GM13977 (cell line): ENCODE results near the gene MRPS15.

Experiments used
- DNase-seq: peaks from one replicate; pipeline ENCODE4 v3.0.0; 2012; ENCODE audit warnings: low spot score
- in situ Hi-C: fragments of 300-500 bp; cut with MboI; formaldehyde crosslinking; loops from one replicate; pipeline ENCODE4 v1.12.0; 2022; ENCODE audit warnings: low sequenced_read_pairs, low pct_unique_long_range_greater_than_20kb, mixed read lengths, inconsistent platforms; ENCODE audit not compliant: unreplicated experiment
- TF ChIP-seq, protein P1 (sequence below): IDR thresholded peaks from 2 replicates; pipeline ENCODE4 v1.5.1; 2012; ENCODE audit warnings: mild to moderate bottlenecking, control low read depth; ENCODE audit not compliant: insufficient read depth; ENCODE audit errors: extremely low read depth, missing control alignments

The MRPS15 gene

DNA sequence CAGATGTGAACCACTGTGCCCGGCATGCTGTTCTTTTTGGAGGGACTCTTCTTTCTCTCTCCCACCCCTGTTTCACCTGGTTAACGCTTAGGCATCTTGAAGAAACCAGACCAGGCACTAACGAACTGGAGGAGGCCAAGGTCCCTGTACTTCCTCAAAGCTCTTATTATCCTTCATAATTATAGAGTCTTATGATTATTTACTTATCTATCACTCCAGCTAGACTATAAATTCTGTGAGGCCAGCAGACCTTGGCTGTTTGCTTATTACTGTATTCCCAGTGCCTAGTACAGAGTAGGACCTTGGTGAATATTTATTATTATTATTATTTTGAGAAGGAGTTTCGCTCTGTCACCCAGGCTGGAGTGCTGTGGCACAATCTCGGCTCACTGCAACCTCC is 12.8 kb upstream of the MRPS15 start:
- TF ChIP-seq, protein P1, sequence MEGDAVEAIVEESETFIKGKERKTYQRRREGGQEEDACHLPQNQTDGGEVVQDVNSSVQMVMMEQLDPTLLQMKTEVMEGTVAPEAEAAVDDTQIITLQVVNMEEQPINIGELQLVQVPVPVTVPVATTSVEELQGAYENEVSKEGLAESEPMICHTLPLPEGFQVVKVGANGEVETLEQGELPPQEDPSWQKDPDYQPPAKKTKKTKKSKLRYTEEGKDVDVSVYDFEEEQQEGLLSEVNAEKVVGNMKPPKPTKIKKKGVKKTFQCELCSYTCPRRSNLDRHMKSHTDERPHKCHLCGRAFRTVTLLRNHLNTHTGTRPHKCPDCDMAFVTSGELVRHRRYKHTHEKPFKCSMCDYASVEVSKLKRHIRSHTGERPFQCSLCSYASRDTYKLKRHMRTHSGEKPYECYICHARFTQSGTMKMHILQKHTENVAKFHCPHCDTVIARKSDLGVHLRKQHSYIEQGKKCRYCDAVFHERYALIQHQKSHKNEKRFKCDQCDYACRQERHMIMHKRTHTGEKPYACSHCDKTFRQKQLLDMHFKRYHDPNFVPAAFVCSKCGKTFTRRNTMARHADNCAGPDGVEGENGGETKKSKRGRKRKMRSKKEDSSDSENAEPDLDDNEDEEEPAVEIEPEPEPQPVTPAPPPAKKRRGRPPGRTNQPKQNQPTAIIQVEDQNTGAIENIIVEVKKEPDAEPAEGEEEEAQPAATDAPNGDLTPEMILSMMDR = no peak
- in situ Hi-C loops = no loop called here
- DNase-seq = no peak

DNA sequence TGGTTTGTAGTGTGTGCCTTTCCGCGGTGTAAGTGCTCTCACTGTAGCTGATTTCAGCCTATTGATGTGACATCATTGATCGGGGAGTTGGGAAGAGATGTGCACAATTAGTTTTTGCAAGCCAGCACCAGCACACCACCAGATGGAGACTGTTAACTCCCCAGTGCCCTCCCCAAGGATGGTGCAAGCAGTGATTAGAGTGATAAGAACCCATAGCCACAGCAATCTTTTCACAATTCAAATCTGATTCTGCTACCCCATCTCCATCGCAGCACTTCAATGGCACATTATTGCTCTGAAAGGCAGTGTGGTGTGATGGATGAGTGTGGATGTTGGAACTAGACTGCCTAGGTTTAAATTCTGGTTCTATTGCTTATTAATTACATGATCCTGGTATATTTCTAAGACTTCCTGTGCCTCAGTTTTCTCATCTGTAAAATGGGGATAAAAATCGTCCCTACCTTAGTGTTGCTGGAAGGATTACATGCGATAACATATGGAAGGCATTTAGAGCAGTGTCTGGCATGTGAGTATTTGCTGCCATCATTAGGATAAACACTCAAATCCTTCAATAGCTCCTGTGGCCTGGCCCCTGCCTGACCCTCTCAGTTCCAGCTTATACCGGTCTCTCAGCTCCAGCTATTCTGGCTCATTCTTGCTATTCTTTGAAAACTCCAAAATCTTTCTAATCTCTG is 11.9 kb upstream of the MRPS15 start:
- in situ Hi-C loops = no loop called here
- no peak for DNase-seq
- TF ChIP-seq, protein P1 = no peak

DNA sequence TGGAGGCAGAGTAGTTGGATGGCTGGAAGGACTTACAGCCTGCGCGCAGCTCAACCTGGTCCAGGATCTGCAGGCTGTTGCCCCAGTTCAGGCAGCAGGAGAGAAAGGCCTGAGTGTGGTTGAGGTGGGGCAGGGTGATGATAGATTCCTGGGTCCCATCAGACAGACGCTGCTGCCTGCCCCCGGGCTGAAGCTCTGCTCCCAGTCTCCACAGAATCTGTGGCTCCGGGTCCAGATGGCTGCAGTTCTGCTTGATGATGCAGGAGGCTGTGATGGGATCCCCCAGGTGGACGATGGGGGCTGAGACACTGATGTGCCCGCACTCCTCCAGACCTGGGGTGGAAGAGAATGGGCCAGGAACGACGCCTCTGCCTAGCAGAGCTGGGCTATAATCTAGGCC is 11.2 kb upstream of the MRPS15 start:
- in situ Hi-C loops = no loop called here
- TF ChIP-seq, protein P1 = no peak
- DNase-seq = no peak

DNA sequence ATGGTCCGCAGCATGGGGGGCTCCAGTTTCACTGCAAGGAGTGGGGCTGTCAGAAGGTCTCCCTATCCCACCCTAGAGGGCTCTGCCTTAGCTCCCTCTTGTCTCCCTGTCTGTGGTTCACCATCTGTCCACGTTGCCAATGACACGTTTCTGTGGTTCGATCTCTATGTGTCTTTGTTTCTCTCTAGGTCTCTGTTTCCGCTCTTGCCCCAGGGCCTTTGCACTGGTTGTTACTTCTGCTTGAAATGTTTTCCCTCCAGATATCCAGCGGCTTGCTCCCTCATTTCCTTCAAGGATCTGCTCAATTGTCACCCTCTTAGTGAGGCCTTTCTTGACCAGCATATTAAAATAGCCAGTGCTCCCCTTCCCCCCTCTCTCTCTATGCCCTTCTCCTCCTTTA is 8.5 kb upstream of the MRPS15 start:
- DNase-seq = no peak
- in situ Hi-C loops = no loop called here
- TF ChIP-seq, protein P1 = no peak

DNA sequence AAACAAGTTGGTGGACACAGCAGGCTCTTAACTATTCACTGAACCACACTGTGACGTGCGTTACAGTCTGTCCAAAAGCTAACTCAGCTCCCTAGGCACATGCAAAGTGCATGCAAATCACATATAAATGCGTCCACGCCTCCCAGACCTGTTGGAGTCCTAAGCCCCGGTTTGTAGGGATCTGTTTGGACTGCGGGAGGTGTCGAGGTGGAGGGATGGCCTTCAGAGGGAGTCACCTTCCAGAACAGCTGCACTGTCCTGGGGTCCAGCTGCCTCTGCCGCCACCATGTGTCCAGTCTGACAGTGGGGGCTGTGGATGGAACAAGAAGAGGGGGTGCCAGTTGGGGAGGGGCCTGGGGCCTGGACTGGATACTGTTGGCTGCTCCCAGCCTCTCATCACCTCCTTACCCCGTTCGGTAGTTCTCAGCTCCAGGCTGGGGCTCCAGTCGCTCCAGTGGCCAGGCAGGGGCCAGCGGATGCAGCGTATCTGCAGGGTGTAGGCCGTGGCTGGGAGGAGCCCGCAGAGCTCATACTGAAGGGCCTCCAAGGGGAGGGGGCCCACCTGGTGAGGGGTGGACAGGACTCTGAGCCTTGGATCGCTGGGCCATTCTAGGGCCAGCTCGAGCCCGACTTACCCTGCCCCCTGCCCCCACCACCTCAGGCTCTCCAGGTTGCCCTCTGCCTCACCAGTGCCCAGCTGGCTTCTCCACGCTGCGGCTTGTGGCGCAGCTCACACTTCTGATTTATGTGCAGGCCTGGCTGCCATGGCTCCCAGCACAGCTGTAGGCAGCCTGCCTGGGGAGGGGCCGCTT is 7.9 kb upstream of the MRPS15 start:
- in situ Hi-C loops = no loop called here
- TF ChIP-seq, protein P1 = no peak

DNA sequence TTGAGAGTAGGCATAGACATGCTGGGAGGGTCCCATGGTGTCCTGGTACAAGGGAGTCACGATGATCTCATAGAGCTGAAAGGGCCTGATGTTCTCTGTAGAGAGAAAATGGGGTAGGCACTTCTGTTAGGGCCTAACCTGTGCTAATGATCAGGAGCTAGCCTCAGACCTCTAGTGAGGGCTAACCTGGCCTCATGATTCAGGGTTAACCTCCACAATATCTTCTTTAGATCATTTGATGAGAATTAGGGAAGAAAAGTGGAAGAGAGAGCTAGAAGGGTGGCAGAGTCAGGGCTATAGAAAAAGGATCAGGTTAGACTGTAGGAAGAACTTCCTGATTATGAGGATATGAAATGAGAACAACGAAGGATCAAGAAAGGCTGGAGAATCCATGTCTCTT is 5.0 kb upstream of the MRPS15 start:
- TF ChIP-seq, protein P1 = no peak
- no peak for DNase-seq
- in situ Hi-C loops = no loop called here

More for the DNA sequence above, 7.9 kb upstream of the MRPS15 start:
- no peak for DNase-seq
